HepG2 (cell line): Measurements from ENCODE around the gene ACSS2. TPM values are rescaled to one million over a fixed set of nuclear protein-coding genes. Genes with fewer than 3 reads are reported as not detected.

ENCODE experiments used
- ARNT ChIP-seq: fragments of 450-650 bp; IDR thresholded peaks from 2 replicates; pipeline ENCODE4 v1.6.1; 2017
- GFI1 ChIP-seq: sonication (generic); formaldehyde crosslinking; IDR thresholded peaks from 2 replicates; pipeline ENCODE4 v1.5.0; 2020; ENCODE audit warnings: missing genetic modification reagents, mild to moderate bottlenecking, borderline replicate concordance
- HNF4A ChIP-seq: sonication (generic); formaldehyde crosslinking; IDR thresholded peaks from 2 replicates; pipeline ENCODE4 v1.4.0; 2020; ENCODE audit warnings: missing genetic modification reagents
- HNRNPLL ChIP-seq: fragments of 200-400 bp; formaldehyde crosslinking; IDR thresholded peaks from 2 replicates; pipeline ENCODE4 v1.6.1; 2017; ENCODE audit warnings: mild to moderate bottlenecking, low read depth, low read length; ENCODE audit not compliant: poor library complexity, severe bottlenecking
- KAT2B ChIP-seq: fragments of 150-350 bp; IDR thresholded peaks from 2 replicates; pipeline ENCODE4 v1.6.1; 2014; ENCODE audit warnings: low read depth, low read length, borderline replicate concordance
- POLR2AphosphoS2 ChIP-seq: IDR thresholded peaks from 2 replicates; pipeline ENCODE4 v1.6.1; 2011; ENCODE audit warnings: low read depth, low read length, improper control_type of control experiment
- SP5 ChIP-seq: IDR thresholded peaks from 2 replicates; pipeline ENCODE4 v1.6.1; 2016; ENCODE audit warnings: low read depth, borderline replicate concordance
- ZBTB26 ChIP-seq: IDR thresholded peaks from 2 replicates; pipeline ENCODE4 v1.6.1; 2016; ENCODE audit warnings: missing compliant biosample characterization, missing genetic modification reagents, borderline replicate concordance
- ZBTB43 ChIP-seq: sonication (generic); formaldehyde crosslinking; conservative IDR thresholded peaks from 2 replicates; pipeline ENCODE4 v1.4.0; 2020; ENCODE audit warnings: missing genetic modification reagents
- ZMYM3 ChIP-seq: sonication (generic); formaldehyde crosslinking; IDR thresholded peaks from 2 replicates; pipeline ENCODE4 v1.5.1; 2020; ENCODE audit warnings: mild to moderate bottlenecking, missing genetic modification reagents
- ZNF296 ChIP-seq: sonication (generic); formaldehyde crosslinking; conservative IDR thresholded peaks from 2 replicates; pipeline ENCODE4 v1.5.0; 2020; ENCODE audit warnings: mild to moderate bottlenecking, missing genetic modification reagents
- ZNF501 ChIP-seq: sonication (generic); formaldehyde crosslinking; IDR thresholded peaks from 2 replicates; pipeline ENCODE4 v1.5.1; 2020; ENCODE audit warnings: mild to moderate bottlenecking, moderate library complexity, missing genetic modification reagents
- ZNF678 ChIP-seq: sonication (generic); formaldehyde crosslinking; IDR thresholded peaks from 2 replicates; pipeline ENCODE4 v1.4.0; 2020; ENCODE audit warnings: mild to moderate bottlenecking, missing genetic modification reagents
- polyA plus RNA-seq, 8 experiments: library from polyadenylated mRNA; depleted of rRNA in 3 of 8; stranded (reverse) in 7 of 8; unstranded in 1 of 8; fragments of >200 nt; fragmentation: Illumina TruSeq in 4 of 8; extraction: Trizol in 4 of 8; gene quantifications; 2 replicates each; pipeline versions ENCODE4 v1.2.1 to v1.2.3, GENCODE V29; 2011 to 2016; ENCODE audit warnings: low read depth in 4 of 8, missing spikeins in 1 of 8, mixed read lengths in 1 of 8; ENCODE audit not compliant: insufficient read depth in 1 of 8
- total RNA-seq, 5 experiments: library from RNA; depleted of rRNA; stranded (reverse); fragments of >200 nt; fragmentation: Illumina TruSeq; extraction: Trizol; gene quantifications; 2 replicates each; pipeline ENCODE4 v1.2.3, GENCODE V29; 2016; ENCODE audit warnings: low read depth in 1 of 5
- TF ChIP-seq, protein P1 (sequence below): sonication (generic); formaldehyde crosslinking; IDR thresholded peaks from 2 replicates; pipeline ENCODE4 v1.5.0; 2020; ENCODE audit warnings: mild to moderate bottlenecking, missing genetic modification reagents
- TF ChIP-seq, protein P2 (sequence below): IDR thresholded peaks from 2 replicates; pipeline ENCODE4 v1.6.1; 2016; ENCODE audit warnings: low read depth, borderline replicate concordance
- TF ChIP-seq, protein P3 (sequence below): sonication (generic); formaldehyde crosslinking; IDR thresholded peaks from 2 replicates; pipeline ENCODE4 v1.4.0; 2020; ENCODE audit warnings: missing genetic modification reagents

The ACSS2 gene
- total and polyA plus RNA-seq, 2 of the 13 experiments (the other 11 are each of a cell fraction or from before 2014, with no cell fraction given), result 72.8 to 89.7 TPM

DNA sequence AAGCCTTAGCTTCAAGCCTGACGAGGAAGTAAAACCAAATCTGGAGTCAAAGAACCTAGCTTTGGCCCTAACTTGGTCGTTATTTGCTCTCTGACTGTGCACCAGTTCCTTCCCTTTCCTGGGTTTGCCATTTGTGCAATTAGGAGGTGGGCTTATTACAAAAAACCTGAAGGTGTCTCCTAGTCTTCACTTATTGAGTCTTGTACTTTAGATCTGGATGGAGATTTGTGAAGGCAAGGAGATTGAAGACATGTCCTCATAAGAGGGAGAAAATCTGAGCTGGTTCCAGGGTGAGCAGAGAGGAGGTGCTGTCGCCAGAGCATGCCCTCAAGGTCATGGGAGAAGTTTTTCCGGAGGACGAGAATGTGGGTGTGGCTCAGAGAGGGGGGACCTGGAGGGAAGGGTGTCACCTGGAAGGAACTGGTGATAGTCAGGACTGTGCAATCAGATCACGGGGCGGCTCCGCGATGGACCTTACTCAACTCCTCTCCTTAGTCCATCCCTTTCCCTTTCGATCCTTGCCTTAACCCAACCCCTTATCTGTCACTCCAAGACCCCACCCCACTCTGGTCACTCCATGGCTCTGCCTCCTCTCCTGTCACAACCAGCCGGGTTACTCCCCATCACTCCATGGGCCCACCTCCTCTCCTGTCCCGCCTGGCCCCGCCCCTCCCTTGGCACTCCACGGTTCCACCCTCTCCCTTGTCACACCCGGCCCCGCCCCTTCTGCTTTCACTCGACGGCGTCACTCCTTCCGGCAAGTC, 588 bp upstream of the ACSS2 start (continued):
- TF ChIP-seq HNRNPLL (no peak), GFI1 (CRISPR knock-in tag) (no peak; the same call in 1 of the 2 replicates), ZBTB26 (no peak), ZNF296 (no peak), ZNF678 (CRISPR knock-in tag) (no peak), POLR2AphosphoS2 (no peak), ZMYM3 (CRISPR knock-in tag) (no peak; the same call in 1 of the 2 replicates), ZNF501 (no peak), SP5 (CRISPR knock-in tag) (peak; percentile 73; the same call in 1 of the 2 replicates), KAT2B (no peak), HNF4A (CRISPR knock-in tag) (0 out of 2 replicates have a peak, but pooled peaks have one; percentile 28), ARNT (no peak), ZBTB43 (no peak; the same call in 1 of the 2 replicates)
- TF ChIP-seq, protein P1, sequence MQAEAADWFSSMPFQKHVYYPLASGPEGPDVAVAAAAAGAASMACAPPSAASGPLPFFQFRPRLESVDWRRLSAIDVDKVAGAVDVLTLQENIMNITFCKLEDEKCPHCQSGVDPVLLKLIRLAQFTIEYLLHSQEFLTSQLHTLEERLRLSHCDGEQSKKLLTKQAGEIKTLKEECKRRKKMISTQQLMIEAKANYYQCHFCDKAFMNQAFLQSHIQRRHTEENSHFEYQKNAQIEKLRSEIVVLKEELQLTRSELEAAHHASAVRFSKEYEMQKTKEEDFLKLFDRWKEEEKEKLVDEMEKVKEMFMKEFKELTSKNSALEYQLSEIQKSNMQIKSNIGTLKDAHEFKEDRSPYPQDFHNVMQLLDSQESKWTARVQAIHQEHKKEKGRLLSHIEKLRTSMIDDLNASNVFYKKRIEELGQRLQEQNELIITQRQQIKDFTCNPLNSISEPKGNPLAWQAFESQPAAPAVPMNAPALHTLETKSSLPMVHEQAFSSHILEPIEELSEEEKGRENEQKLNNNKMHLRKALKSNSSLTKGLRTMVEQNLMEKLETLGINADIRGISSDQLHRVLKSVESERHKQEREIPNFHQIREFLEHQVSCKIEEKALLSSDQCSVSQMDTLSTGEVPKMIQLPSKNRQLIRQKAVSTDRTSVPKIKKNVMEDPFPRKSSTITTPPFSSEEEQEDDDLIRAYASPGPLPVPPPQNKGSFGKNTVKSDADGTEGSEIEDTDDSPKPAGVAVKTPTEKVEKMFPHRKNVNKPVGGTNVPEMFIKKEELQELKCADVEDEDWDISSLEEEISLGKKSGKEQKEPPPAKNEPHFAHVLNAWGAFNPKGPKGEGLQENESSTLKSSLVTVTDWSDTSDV (CRISPR knock-in tag), result no peak
- TF ChIP-seq, protein P2, sequence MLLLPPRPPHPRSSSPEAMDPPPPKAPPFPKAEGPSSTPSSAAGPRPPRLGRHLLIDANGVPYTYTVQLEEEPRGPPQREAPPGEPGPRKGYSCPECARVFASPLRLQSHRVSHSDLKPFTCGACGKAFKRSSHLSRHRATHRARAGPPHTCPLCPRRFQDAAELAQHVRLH (CRISPR knock-in tag), result 0 out of 2 replicates have a peak, but pooled peaks have one; percentile 4
- TF ChIP-seq, protein P3, sequence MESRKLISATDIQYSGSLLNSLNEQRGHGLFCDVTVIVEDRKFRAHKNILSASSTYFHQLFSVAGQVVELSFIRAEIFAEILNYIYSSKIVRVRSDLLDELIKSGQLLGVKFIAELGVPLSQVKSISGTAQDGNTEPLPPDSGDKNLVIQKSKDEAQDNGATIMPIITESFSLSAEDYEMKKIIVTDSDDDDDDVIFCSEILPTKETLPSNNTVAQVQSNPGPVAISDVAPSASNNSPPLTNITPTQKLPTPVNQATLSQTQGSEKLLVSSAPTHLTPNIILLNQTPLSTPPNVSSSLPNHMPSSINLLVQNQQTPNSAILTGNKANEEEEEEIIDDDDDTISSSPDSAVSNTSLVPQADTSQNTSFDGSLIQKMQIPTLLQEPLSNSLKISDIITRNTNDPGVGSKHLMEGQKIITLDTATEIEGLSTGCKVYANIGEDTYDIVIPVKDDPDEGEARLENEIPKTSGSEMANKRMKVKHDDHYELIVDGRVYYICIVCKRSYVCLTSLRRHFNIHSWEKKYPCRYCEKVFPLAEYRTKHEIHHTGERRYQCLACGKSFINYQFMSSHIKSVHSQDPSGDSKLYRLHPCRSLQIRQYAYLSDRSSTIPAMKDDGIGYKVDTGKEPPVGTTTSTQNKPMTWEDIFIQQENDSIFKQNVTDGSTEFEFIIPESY (CRISPR knock-in tag), result 0 out of 2 replicates have a peak, but pooled peaks have one; percentile 35
